Heart left ventricle (tissue), 16 donors: ENCODE results near the gene CST9. TPM values are rescaled to one million over a fixed set of nuclear protein-coding genes. Genes with fewer than 3 reads are reported as not detected.

Source experiments
- ATAC-seq, 4 donors: fragments of 200-7000 bp; cut with Tn5 transposase; one replicate each; pipeline ENCODE4 v1.9.1; 2020 to 2022; ENCODE audit warnings: moderate library complexity in 4 of 4, mild to moderate bottlenecking in 3 of 4, moderate number of reproducible peaks in 1 of 4
- DNase-seq, 5 donors: peaks; one replicate each; pipeline ENCODE4 v3.0.0-alpha.2; 2020
- H3K27ac ChIP-seq, 12 donors: fragments of 200-600 bp; sonication (generic) in 4 of 12; one replicate each; pipeline versions ENCODE4 v1.5.0 to v1.8.0; 2016 to 2022; ENCODE audit warnings: mild to moderate bottlenecking in 2 of 12
- H3K27me3 ChIP-seq, 9 donors: fragments of 200-600 bp; sonication (generic) in 2 of 9; one replicate each; pipeline versions ENCODE4 v1.5.1 to v1.8.0; 2016 to 2022; ENCODE audit warnings: mild to moderate bottlenecking in 3 of 9
- H3K36me3 ChIP-seq, 9 donors: fragments of 200-600 bp; sonication (generic) in 2 of 9; one replicate each; pipeline versions ENCODE4 v1.5.0 to v1.8.0; 2018 to 2022; ENCODE audit warnings: mild to moderate bottlenecking in 2 of 9
- H3K4me1 ChIP-seq, 12 donors: fragments of 200-600 bp; sonication (generic) in 4 of 12; one replicate each; pipeline versions ENCODE4 v1.5.0 to v1.8.0; 2016 to 2022; ENCODE audit warnings: mild to moderate bottlenecking in 3 of 12
- H3K4me3 ChIP-seq, 12 donors: fragments of 200-600 bp; sonication (generic) in 4 of 12; one replicate each; pipeline versions ENCODE4 v1.5.0 to v1.8.0; 2017 to 2022; ENCODE audit warnings: mild to moderate bottlenecking in 9 of 12, moderate library complexity in 4 of 12
- H3K9me3 ChIP-seq, 12 donors: fragments of 200-600 bp; sonication (generic) in 4 of 12; one replicate each; pipeline versions ENCODE4 v1.5.0 to v1.8.0; 2016 to 2022; ENCODE audit warnings: mild to moderate bottlenecking in 1 of 12
- POLR2A ChIP-seq, 2 donors: fragments of 450-650 bp; IDR thresholded peaks; one replicate each; pipeline ENCODE4 v1.6.1; 2017; ENCODE audit warnings: antibody characterized with exemption in 2 of 2, mild to moderate bottlenecking in 2 of 2, moderate library complexity in 2 of 2
- WGBS, 4 donors: extraction: QIAGEN DNeasy Blood & Tissue Kit in 2 of 4; methylation state at CpG; one replicate each; pipeline versions ENCODE4 v1.1.5 to v1.1.7; 2013 to 2018; 5-methylcytosine and 5-hydroxymethylcytosine counted together
- intact Hi-C, 10 donors: fragments of 100-400 bp; cut with DNase I; formaldehyde crosslinking; loops; one replicate each; pipeline versions ENCODE4 v1.11.1 to v1.14.2; 2022
- polyA plus RNA-seq, 2 donors: library from polyadenylated mRNA; stranded (reverse); fragments of 200-250 nt; gene quantifications; one replicate each; pipeline ENCODE4 v1.2.3, GENCODE V29; 2013
- total RNA-seq, 9 donors: library from RNA; depleted of rRNA in 2 of 9; stranded (reverse); fragments of >200 nt in 2 of 9; fragmentation: NEBNext Ultra II Directional in 3 of 9; extraction: Animal tissue kit (Norgen Biotek cat#: 25700) in 3 of 9; gene quantifications; one replicate each; pipeline versions ENCODE4 v1.1.0 to v1.2.4, GENCODE V29; 2016 to 2023
- TF ChIP-seq, protein P1 (sequence below), 12 donors: fragments of 200-600 bp; sonication (generic) in 4 of 12; IDR thresholded peaks; one replicate each; pipeline versions ENCODE4 v1.5.0 to v1.8.0; 2018 to 2022; ENCODE audit warnings: antibody characterized with exemption in 12 of 12, mild to moderate bottlenecking in 5 of 12
- donor health status: ischemic (EF 13 %, LVEDD 7.1; RV severe dilation, severe dysfunction).
- donor health status: healthy with polysubstance abuse.
- donor health status: DM: no; HTN: yes; CAD: no.
- donor health status: DM: no; HTN: no; CAD: no.
- donor health status: ischemic (EF 25% LVEDD 6.9; RV normal size, moderate dysfunction).
- donor health status: ischemic (EF 25% LVEDD 5.7; RV mildly dilated, moderate dysfunction).
- donor health status: healthy.
- donor health status: DM: yes; HTN: yes; CAD: no.
- donor health status: ischemic (EF 35%, LVEDD 5.7; RV mildly dilated, moderate dysfunction).
- donor health status: nonischemic (EF 11% LVEDD 7.7; RV severe dilation, severe dysfunction).
- donor health status: DM: yes; HTN: yes; CAD: no.
- donor health status: PGD.
- donor health status: ischemic (EF 29% LVEDD 5.4; RV normal size, mild dysfunction).
- donor health status: nonischemic (EF 23%, LVEDD 6.1; RV moderate dilation, normal function).

CST9 gene
- total and polyA plus RNA-seq, 11 donors: not detected

DNA sequence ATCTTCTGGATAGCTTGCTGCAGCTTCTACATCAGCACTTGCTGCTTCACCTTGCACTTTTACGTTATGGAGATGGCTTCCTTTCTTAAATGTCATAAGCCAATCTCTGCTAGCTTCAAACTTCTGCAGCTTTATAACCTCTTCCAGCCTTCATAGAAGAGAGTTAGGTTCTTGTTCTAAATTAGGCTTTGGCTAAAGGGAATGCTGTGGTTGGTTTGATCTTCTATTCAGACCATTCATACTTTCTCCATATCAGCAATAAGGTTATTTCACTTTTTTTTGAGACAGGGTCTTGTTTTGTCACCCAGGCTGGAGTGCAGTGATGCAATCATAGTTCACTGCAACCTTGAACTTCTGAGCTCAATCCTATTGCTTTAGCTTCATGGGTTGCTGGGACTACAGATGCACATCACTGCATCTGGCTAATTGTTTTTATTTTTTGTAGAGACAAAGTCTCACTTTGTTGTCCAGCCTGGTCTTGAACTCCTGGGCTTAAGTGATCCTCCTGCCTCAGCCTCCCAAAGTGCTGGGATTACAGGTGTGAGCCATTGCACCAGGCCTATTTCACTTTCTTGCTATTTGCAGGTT is 44.2 kb upstream of the CST9 start:
- Histone ChIP-seq H3K27ac (no peak overlapping the region), H3K9me3 (peaks cover 0 to 4% (median 0%) of the 10 kb centered on the region in 12 donors), H3K27me3 (peaks cover 0 to 7% (median 0%) of the 10 kb centered on the region in 9 donors), H3K4me1 (peaks cover 0 to 35% (median 11%) of the 10 kb centered on the region in 12 donors), H3K36me3 (no peaks in the 10 kb centered on the region), H3K4me3 (no peak overlapping the region)
- 76 to 92% (median 89%) methylated on average over 1 of the region's 1 CpG for WGBS, 4 donors
- ATAC-seq: no peak
- no peak for DNase-seq
- TF ChIP-seq POLR2A (IDR thresholded peaks at IDR 0.05): no peak
- TF ChIP-seq, protein P1, sequence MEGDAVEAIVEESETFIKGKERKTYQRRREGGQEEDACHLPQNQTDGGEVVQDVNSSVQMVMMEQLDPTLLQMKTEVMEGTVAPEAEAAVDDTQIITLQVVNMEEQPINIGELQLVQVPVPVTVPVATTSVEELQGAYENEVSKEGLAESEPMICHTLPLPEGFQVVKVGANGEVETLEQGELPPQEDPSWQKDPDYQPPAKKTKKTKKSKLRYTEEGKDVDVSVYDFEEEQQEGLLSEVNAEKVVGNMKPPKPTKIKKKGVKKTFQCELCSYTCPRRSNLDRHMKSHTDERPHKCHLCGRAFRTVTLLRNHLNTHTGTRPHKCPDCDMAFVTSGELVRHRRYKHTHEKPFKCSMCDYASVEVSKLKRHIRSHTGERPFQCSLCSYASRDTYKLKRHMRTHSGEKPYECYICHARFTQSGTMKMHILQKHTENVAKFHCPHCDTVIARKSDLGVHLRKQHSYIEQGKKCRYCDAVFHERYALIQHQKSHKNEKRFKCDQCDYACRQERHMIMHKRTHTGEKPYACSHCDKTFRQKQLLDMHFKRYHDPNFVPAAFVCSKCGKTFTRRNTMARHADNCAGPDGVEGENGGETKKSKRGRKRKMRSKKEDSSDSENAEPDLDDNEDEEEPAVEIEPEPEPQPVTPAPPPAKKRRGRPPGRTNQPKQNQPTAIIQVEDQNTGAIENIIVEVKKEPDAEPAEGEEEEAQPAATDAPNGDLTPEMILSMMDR (IDR thresholded peaks at IDR 0.05): no peak
- intact Hi-C loops: no loop called here

GRCh38 chr20:23649242-23649641 is 43.5 kb upstream of the CST9 start:
- intact Hi-C loops: no loop called here
- peaks cover 0 to 4% (median 0%) of the 10 kb centered on the region in 12 donors for H3K9me3 ChIP-seq
- 90 to 95% (median 91%) methylated on average over 2 of the region's 2 CpGs for WGBS, 4 donors
- H3K4me3 ChIP-seq: no peak overlapping the region
- no peak for DNase-seq
- H3K4me1 ChIP-seq: peaks cover 0 to 28% (median 8%) of the 10 kb centered on the region in 12 donors
- no peaks in the 10 kb centered on the region for H3K36me3 ChIP-seq
- H3K27ac ChIP-seq: no peak overlapping the region
- TF ChIP-seq POLR2A (IDR thresholded peaks at IDR 0.05): no peak
- peaks cover 0 to 7% (median 0%) of the 10 kb centered on the region in 9 donors for H3K27me3 ChIP-seq
- ATAC-seq: no peak

DNA sequence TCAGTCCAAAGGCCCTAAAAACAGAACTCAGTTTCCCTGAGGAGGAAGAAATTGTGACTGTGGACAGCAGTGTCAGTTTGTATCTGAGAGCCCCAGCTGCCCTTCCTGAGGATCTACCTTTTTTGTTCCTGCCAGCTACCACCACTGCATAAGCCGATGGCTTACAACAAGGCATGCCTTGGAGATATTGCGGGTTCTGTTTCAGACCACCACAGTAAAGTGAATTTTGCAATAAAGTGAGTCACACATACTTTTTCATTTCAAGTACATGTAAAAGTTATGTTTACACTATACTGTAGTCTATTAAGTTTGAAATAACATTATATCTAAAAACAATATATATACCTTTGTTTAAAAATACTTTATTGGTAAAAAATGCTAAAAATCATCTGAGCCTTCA is 41.6 kb upstream of the CST9 start:
- DNase-seq (no peak), ATAC-seq (no peak)
- Histone ChIP-seq H3K36me3 (no peaks in the 10 kb centered on the region), H3K27me3 (no peaks in the 10 kb centered on the region), H3K4me1 (peaks cover 0 to 29% (median under 1%) of the 10 kb centered on the region in 12 donors), H3K9me3 (peaks cover 0 to 3% (median 0%) of the 10 kb centered on the region in 12 donors), H3K4me3 (no peak overlapping the region), H3K27ac (no peak overlapping the region)
- intact Hi-C loops: no loop called here
- 90 to 96% (median 91%) methylated on average over 2 of the region's 2 CpGs for WGBS, 4 donors
- TF ChIP-seq, protein P1 (IDR thresholded peaks at IDR 0.05): no peak
- TF ChIP-seq POLR2A (IDR thresholded peaks at IDR 0.05): no peak

GRCh38 chr20:23646106-23646873 is 40.6 kb upstream of the CST9 start:
- ATAC-seq (no peak), DNase-seq (no peak)
- Histone ChIP-seq H3K27me3 (no peaks in the 10 kb centered on the region), H3K27ac (no peak overlapping the region), H3K4me1 (peaks cover 0 to 40% (median 6%) of the 10 kb centered on the region in 12 donors), H3K9me3 (no peaks in the 10 kb centered on the region), H3K36me3 (no peaks in the 10 kb centered on the region), H3K4me3 (no peak overlapping the region)
- intact Hi-C loops: no loop called here
- 52 to 56% (median 53%) methylated on average over 4 of the region's 4 CpGs for WGBS, 4 donors
- TF ChIP-seq POLR2A (IDR thresholded peaks at IDR 0.05): no peak
- TF ChIP-seq, protein P1 (IDR thresholded peaks at IDR 0.05): no peak
